Myocyte (in vitro differentiated cells): ENCODE data around the gene TGFB2. TPM values are rescaled to one million over a fixed set of nuclear protein-coding genes. Genes with fewer than 3 reads are reported as not detected.

Experiments used
- DNase-seq: peaks from one replicate; pipeline ENCODE4 v3.0.0-alpha.2; 2012; ENCODE audit warnings: low read depth
- total RNA-seq: library from RNA; depleted of rRNA; stranded (reverse); fragments of >200 nt; gene quantifications from 2 replicates; pipeline ENCODE4 v1.2.3, GENCODE V29; 2014

Gene TGFB2
- total RNA-seq, 1 donor from 2014 or later: 18.4 TPM

DNA sequence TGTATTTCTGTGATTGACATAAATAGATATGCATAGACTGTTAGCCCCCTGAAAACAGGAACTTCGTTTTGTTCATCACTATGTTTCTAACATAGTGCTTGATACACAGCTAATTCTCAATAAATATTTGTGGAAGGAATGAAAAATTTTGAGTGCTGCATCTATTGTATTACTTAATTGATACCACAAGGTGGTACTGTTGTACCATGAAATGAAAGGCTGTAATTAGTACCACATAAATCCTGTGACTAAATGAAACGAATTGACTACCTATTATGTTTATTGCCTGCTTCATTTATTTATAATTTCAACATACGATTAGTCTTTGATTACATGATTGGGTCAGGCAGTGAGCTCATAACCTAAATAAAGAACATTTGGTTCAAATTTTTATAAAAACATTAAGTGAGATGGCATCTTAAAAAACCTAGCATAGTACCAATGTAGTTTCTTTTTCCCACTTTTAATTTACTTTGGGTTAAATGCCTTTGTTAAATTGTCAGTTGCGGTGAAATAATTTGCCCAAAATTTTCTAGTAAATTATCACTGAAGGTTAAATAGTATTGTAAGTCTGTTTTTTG is 15.0 kb upstream of the TGFB2 start:
- DNase-seq: peak; percentile 53

DNA sequence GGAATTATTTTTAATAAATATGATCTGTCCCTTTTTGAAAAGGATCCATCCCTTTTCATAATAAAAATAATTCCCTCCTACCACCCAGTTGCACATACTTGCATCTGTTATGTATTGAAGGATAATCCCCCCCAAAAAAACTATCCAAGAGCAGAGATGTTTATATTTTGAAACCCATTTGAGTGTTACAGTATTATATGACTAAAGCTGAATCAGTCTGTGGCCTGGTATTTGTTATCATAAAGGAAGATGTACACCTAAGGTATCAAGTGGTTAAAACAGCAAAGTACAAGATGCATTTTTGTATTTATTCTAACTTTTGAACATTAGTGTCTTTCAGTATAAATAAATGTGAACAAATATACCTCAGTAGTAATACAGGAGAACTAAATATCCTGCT is 12.7 kb upstream of the TGFB2 start:
- no peak for DNase-seq

GRCh38 chr1:218336328-218336727 is 8.8 kb upstream of the TGFB2 start:
- peak; percentile 83 for DNase-seq

DNA sequence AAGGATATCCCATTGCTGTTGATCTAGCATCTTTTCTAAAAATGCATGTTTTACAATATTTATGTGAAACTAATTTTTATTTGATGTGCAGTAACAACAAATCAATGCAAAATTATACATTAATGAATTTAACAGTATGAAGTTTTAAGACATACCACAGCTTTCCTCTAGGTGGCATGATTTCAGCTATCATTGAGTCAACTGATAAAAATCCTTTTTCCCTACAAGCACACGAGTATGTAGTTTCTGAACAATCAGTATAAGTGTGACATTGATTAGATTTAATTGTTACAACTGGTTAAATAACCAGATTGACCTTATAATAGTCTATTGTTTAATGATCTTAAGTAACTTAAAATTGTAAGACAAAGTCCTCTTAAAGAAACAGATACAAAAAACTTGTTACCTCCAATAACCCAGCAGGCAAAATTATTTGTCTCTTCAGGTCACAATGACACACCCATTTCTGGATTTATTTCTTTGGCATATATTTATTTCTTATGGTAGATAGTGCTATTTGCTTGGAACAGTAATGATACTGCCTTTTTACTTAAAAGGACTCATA is 5.8 kb upstream of the TGFB2 start:
- peak; percentile 53 for DNase-seq

DNA sequence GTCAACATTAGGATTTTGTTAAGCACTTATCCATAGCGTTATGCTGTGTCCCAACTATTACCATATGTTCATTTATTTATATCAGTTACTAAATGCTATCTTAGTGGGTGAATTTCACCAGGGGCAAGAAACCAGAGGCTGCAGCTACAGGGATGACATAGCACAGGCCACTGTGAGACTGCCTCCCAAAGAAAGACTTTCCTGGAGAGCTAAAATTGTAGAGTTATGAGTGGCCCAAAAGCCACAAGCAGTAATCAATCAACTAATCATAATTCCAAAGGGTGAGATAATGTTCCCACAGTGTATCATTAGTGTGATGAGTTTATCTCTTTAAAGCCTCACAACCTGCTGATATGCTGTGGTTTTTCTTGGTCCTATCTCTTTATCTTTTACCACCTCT is 3.8 kb upstream of the TGFB2 start:
- no peak for DNase-seq

- no peak for DNase-seq
Observed at GRCh38 chr1:218342091-218342490, 3.0 kb upstream of the TGFB2 start.

- DNase-seq: peak; percentile 74
Observed at GRCh38 chr1:218345673-218346390, 696 bp downstream of the TGFB2 start.

GRCh38 chr1:218346391-218347204 is 1.5 kb downstream of the TGFB2 start:
- peak; percentile 56 for DNase-seq

GRCh38 chr1:218347336-218347722 is 2.2 kb downstream of the TGFB2 start:
- DNase-seq: peak; percentile 68

DNA sequence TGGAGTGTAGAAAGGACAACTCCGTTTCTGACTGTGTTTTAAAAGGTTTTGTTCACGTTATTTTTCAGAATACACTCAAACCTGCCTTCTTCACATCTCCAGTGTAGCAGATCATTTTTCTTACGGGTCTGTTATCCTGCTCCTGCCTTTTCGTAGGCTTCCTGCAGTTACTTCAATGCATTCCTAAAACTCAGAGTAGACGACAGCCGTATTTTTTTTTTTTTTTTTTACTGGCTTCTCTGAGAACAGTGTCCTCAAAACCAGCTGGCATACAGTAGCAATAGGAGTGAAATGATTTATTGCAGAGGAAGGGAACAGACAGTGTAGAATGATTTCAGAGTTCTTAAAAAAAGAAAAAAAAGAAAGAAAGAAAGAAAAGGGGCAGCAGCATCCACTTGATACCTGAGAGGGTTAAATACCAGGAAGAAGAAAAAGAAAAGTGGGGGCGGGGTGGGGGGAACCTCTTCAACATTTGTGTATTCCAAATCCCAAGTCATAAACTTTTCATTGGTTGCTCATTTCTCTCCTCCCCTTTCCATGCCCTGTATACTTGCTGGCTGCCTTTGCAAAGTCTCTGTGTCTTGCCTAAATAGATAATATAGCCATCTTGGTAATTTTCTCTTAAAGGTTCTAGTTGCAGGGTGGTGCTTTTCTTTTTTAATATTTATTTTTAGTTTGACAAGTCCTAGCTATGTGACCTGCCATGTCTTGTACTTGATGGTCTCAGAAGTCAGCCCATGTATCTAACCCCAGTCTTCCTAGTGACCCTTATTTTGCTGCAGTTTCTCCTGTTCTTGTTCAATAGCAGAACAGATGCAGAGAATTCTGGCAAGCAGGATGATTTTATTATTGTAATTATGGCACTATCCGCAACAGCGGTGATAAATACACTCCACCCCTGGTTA is 2.8 kb downstream of the TGFB2 start:
- DNase-seq: peak; percentile 76

DNA sequence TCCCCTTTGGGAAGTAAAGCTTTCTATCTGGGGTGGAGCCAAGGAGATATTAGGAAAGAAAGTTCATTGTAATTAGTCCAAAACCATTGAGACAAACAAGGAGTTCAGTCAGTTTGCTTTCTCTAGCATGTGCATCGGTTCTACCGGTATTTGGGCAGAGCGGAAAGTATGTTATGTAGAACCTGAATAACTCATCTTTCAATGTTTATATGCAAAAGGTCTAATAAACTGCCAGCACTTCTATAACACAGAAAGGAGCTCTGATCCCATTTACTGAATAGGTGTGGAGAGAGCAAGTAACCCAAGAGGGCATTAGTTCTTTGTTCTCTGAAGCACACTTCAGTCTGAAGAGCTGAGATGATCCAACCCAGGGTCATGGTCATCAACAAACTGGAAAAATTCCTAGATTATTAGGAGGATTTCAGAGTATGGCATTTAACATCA is 3.5 kb downstream of the TGFB2 start:
- peak; percentile 33 for DNase-seq

GRCh38 chr1:218349348-218350034 is 4.4 kb downstream of the TGFB2 start:
- DNase-seq: peak; percentile 38

- peak; percentile 24 for DNase-seq
Observed at GRCh38 chr1:218350035-218350525, 4.9 kb downstream of the TGFB2 start.

DNA sequence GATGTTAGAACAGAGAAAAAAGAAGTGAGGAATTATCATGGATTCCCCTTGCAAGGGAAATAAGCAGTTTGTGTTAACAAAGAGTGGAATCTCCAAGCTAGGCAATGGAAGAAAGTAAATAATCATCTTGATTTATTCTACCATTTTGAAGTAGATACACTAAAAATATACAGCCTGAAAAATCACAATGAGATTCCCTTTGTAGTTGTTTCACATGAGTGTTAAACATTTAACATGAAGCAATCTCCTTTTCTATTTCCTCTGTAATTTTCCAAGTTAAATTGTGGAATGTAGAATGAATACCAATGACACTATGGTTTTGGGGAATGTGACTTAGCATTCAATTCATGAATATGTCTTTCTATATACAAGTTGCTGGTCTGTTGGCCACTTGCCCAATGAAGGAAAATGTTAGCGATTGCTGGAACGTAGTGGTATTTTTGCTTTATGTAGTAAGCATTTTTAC is 5.7 kb downstream of the TGFB2 start:
- peak; percentile 18 for DNase-seq

- DNase-seq: peak; percentile 56
Observed at GRCh38 chr1:218351391-218352074, 6.4 kb downstream of the TGFB2 start.

GRCh38 chr1:218352075-218352438 is 6.9 kb downstream of the TGFB2 start:
- no peak for DNase-seq

DNA sequence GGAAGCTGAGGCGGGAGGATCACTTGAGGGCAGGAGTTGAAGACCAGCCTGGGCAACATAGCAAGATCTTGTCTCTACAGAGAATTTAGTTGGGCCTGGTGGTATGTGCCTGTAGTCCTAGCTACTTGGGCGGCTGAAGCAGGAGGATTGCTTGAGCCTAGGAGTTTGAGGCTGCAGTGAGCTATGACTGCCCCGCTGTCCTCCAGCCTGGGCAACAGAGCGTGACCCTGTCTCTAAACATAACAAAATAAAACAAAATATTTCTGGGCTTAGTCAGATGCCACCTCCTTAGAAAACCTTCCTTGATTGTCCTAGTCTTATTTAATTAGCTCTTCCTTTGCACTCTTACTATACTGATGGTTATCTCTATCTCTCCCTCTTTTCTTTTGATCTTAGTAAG is 8.5 kb downstream of the TGFB2 start:
- no peak for DNase-seq

DNA sequence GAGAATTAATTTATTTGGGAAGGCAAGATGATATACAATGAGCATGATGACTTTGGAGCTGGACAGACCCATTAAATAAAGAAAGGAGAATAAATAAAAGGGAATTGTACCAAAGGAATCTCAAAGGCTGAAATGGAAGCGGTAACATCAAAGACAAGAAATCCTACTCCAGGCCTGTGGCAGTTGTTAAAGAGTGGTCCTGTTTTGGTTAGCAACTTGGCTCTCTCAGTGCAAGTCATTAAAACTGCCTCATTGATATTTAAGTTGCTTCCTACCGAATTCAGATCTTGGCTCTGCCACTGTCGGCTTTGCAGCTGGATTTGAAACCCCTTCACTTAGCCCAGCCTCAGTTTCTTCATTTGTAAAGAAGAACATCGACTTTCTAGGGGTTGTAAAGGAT is 10.1 kb downstream of the TGFB2 start:
- no peak for DNase-seq

DNA sequence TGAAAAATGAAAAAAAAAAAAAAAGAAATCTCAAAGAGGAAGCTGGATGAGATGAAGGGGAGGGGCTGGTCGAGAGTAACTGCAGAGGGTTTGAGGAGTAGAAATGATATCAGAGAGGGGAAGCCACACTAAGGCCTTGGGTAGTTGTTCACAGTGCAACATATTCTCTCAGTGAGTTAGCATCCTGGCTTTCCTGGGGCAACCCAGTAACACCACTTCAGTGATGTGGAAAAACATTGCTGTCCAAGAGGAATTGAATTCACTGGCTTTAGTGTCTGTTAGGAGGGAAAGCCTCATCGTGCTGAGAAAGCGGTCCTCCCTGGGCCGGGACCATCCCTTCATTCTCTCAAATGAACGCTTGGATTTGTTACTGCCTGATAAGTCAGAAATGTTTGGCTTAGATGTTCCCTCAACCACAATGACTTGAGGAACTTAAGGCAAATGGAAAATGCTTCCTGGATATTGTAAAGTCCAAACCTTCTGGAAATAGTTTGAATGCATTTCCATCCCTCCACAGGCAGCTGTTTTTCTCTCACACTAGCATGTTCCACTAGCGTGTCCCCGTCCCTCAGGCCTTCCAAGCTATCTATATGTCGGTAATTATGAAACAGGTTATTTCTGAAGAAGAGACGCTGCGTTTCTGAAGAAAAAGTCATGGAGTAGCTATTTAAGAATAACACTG is 12.2 kb downstream of the TGFB2 start:
- no peak for DNase-seq
